ENCODE measurements around the gene MED13L.

DNA sequence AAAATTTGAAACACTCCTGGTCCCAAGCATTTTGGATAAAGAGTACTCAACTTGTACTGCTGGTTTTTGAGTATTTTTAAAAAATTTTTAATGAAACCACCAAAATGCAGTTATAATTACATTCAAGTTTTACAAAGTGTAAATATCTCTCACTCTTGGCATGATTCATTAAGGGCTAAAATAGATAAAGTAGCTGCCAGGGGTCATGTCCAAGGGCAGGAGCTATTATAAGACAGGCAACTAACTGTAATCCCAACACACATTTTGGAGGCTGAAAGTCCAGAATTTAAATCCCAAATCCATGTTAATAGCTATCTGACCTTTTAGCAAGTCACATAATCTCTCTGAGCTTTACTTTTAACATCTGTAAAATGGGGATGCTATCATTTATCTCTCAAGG is 207.6 kb downstream of the MED13L start:
- TF ChIP-seq, protein P1, sequence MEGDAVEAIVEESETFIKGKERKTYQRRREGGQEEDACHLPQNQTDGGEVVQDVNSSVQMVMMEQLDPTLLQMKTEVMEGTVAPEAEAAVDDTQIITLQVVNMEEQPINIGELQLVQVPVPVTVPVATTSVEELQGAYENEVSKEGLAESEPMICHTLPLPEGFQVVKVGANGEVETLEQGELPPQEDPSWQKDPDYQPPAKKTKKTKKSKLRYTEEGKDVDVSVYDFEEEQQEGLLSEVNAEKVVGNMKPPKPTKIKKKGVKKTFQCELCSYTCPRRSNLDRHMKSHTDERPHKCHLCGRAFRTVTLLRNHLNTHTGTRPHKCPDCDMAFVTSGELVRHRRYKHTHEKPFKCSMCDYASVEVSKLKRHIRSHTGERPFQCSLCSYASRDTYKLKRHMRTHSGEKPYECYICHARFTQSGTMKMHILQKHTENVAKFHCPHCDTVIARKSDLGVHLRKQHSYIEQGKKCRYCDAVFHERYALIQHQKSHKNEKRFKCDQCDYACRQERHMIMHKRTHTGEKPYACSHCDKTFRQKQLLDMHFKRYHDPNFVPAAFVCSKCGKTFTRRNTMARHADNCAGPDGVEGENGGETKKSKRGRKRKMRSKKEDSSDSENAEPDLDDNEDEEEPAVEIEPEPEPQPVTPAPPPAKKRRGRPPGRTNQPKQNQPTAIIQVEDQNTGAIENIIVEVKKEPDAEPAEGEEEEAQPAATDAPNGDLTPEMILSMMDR (conservative IDR thresholded peaks at IDR 0.05; ENCODE audit: low read depth, low read length) = no peak
- no peak for TF ChIP-seq EZH2 (IDR thresholded peaks at IDR 0.05; ENCODE audit: borderline replicate concordance, low read depth, low read length, poor library complexity, severe bottlenecking)

Data from A673 (cell line).